Neural cell (in vitro differentiated cells): ENCODE data around the gene DTWD1.

Source experiments
- CTCF ChIP-seq: fragments of 450-650 bp; IDR thresholded peaks from 2 replicates; pipeline ENCODE4 v1.5.1; 2014; ENCODE audit warnings: antibody characterized with exemption, mild to moderate bottlenecking, moderate library complexity; ENCODE audit not compliant: poor library complexity, severe bottlenecking
- EP300 ChIP-seq: fragments of 450-650 bp; conservative IDR thresholded peaks from 2 replicates; pipeline ENCODE4 v1.6.1; 2014; ENCODE audit warnings: antibody characterized with exemption, mild to moderate bottlenecking, moderate library complexity; ENCODE audit not compliant: poor library complexity, severe bottlenecking
- EZH2 ChIP-seq: fragments of 200-600, 300-800 bp; shearing (Covaris generic), sonication (generic); IDR thresholded peaks from 2 replicates; pipeline ENCODE4 v1.6.1; 2014; ENCODE audit warnings: antibody characterized with exemption, low read length, borderline replicate concordance, mild to moderate bottlenecking; ENCODE audit not compliant: insufficient read depth, poor library complexity, severe bottlenecking
- MXI1 ChIP-seq: fragments of 450-650 bp; conservative IDR thresholded peaks from 2 replicates; pipeline ENCODE4 v1.6.1; 2014; ENCODE audit warnings: antibody characterized with exemption, mild to moderate bottlenecking; ENCODE audit not compliant: poor library complexity, severe bottlenecking
- POLR2AphosphoS5 ChIP-seq: IDR thresholded peaks from 2 replicates; pipeline ENCODE4 v1.6.1; 2012
- REST ChIP-seq: IDR thresholded peaks from 2 replicates; pipeline ENCODE4 v1.6.1; 2012; ENCODE audit warnings: borderline replicate concordance
- SMC3 ChIP-seq: fragments of 450-650 bp; conservative IDR thresholded peaks from 2 replicates; pipeline ENCODE4 v1.6.1; 2014; ENCODE audit warnings: antibody characterized with exemption, mild to moderate bottlenecking, moderate library complexity; ENCODE audit not compliant: poor library complexity

- TF ChIP-seq EP300 (no peak), EZH2 (no peak), REST (no peak), CTCF (no peak), POLR2AphosphoS5 (no peak), MXI1 (no peak), SMC3 (no peak)
Observed at GRCh38 chr15:49646891-49647290, 26.0 kb downstream of the DTWD1 start.
